Tibial artery (tissue), 4 donors: Measurements from ENCODE around the gene NOSIP.

ENCODE experiments used
- DNase-seq, 2 donors: peaks; one replicate each; pipeline ENCODE4 v3.0.0-alpha.2; 2019
- H3K27ac ChIP-seq, 2 donors: fragments of 200-600 bp; sonication (generic) in 1 of 2; 1 replicate in 1 of 2; 2 replicates in 1 of 2; pipeline ENCODE4 v1.5.1; 2018 to 2019; ENCODE audit warnings: mild to moderate bottlenecking in 1 of 2
- H3K27me3 ChIP-seq, 2 donors: fragments of 200-600 bp; sonication (generic) in 1 of 2; one replicate each; pipeline versions ENCODE4 v1.5.1 to v1.6.0; 2016 to 2019
- H3K36me3 ChIP-seq, 3 donors: fragments of 200-600 bp; sonication (generic) in 2 of 3; one replicate each; pipeline ENCODE4 v1.5.1; 2016 to 2019; ENCODE audit warnings: mild to moderate bottlenecking in 2 of 3
- H3K4me1 ChIP-seq, 4 donors: fragments of 200-600 bp; sonication (generic) in 2 of 4; 1 replicate in 3 of 4; 2 replicates in 1 of 4; pipeline ENCODE4 v1.5.1; 2016 to 2019
- H3K4me3 ChIP-seq, 2 donors: fragments of 200-600 bp; sonication (generic) in 1 of 2; 1 replicate in 1 of 2; 2 replicates in 1 of 2; pipeline ENCODE4 v1.5.1; 2018 to 2019; ENCODE audit warnings: mild to moderate bottlenecking in 2 of 2
- H3K9me3 ChIP-seq, 3 donors: fragments of 200-600 bp; sonication (generic) in 1 of 3; one replicate each; pipeline ENCODE4 v1.5.1; 2016 to 2019
- CTCF ChIP-seq, 2 experiments: fragments of 200-600 bp in 1 of 2; fragments of 450-650 bp in 1 of 2; IDR thresholded peaks; one replicate each; pipeline ENCODE4 v1.5.1; 2017 to 2019; ENCODE audit warnings: antibody characterized with exemption in 2 of 2, mild to moderate bottlenecking in 1 of 2, moderate library complexity in 1 of 2
- intact Hi-C: fragments of 100-400 bp; cut with DNase I; formaldehyde crosslinking; loops from one replicate; pipeline ENCODE4 v1.15.0; 2023; ENCODE audit warnings: low total_unique reads

Gene NOSIP

GRCh38 chr19:49590971-49591730, 10.8 kb upstream of the NOSIP start, which contains the start of gene PRR12:
PRR12 (plus strand) TSS chr19:49591182; CDS start chr19:49591655, 473 bp downstream.
- no peak for TF ChIP-seq CTCF (IDR thresholded peaks at IDR 0.05)
- peaks cover 0 to 37% (median 15%) of the 10 kb centered on the region in 4 donors for H3K4me1 ChIP-seq
- H3K36me3 ChIP-seq, result peaks cover 8 to 22% (median 20%) of the 10 kb centered on the region in 3 donors
- peak; percentile 35 to 83 for DNase-seq
- no peaks in the 10 kb centered on the region for H3K9me3 ChIP-seq
- intact Hi-C loops, result loop anchor here (2.0 kb wide), 1 partner anchor 86 kb away; the partner anchor contains the start of gene PRMT1
- H3K27ac ChIP-seq, result peak within 1 kb of the TSS; percentile 86 to 92
- H3K4me3 ChIP-seq, result peak within 1 kb of the TSS; percentile 87 to 96
- H3K27me3 ChIP-seq, result no peaks in the 10 kb centered on the region

- intact Hi-C loops, result loop anchor here (2.0 kb wide), 1 partner anchor 86 kb away; the partner anchor contains the start of gene PRMT1
- Histone ChIP-seq H3K27me3 (no peaks in the 10 kb centered on the region), H3K9me3 (no peaks in the 10 kb centered on the region), H3K27ac (peak overlapping the region; percentile 86 to 92), H3K36me3 (peaks cover 8 to 14% (median 12%) of the 10 kb centered on the region in 3 donors), H3K4me1 (peaks cover 0 to 34% (median 15%) of the 10 kb centered on the region in 4 donors), H3K4me3 (peak overlapping the region; percentile 87 to 96)
- no peak for TF ChIP-seq CTCF (IDR thresholded peaks at IDR 0.05)
- DNase-seq, result peak; percentile 94 to 96
Observed at GRCh38 chr19:49590071-49590970, 10.0 kb upstream of the NOSIP start.

GRCh38 chr19:49589502-49589905, 9.1 kb upstream of the NOSIP start:
- peak overlapping the region in 1 of 2 donors; percentile 87 for H3K4me3 ChIP-seq
- no peaks in the 10 kb centered on the region for H3K9me3 ChIP-seq
- TF ChIP-seq CTCF (IDR thresholded peaks at IDR 0.05), result no peak
- H3K36me3 ChIP-seq, result peaks cover under 1 to 6% (median 4%) of the 10 kb centered on the region in 3 donors
- intact Hi-C loops, result no loop called here
- DNase-seq, result no peak
- peak overlapping the region; percentile 86 to 92 for H3K27ac ChIP-seq
- H3K27me3 ChIP-seq, result no peaks in the 10 kb centered on the region
- H3K4me1 ChIP-seq, result peaks cover 0 to 34% (median 15%) of the 10 kb centered on the region in 4 donors

- Histone ChIP-seq H3K27me3 (no peaks in the 10 kb centered on the region), H3K4me1 (peaks cover 0 to 26% (median 11%) of the 10 kb centered on the region in 4 donors), H3K36me3 (no peaks in the 10 kb centered on the region), H3K4me3 (no peak overlapping the region), H3K9me3 (no peaks in the 10 kb centered on the region), H3K27ac (no peak overlapping the region)
- no peak for TF ChIP-seq CTCF (IDR thresholded peaks at IDR 0.05)
- intact Hi-C loops, result no loop called here
- no peak for DNase-seq
Observed at GRCh38 chr19:49588365-49589122, 8.2 kb upstream of the NOSIP start.

GRCh38 chr19:49587227-49587626, 6.9 kb upstream of the NOSIP start:
- intact Hi-C loops, result no loop called here
- no peak for DNase-seq

More at GRCh38 chr19:49587227-49587626, 6.9 kb upstream of the NOSIP start:
- no peak overlapping the region for H3K27ac ChIP-seq
- H3K4me1 ChIP-seq, result peaks cover 0 to 13% (median 3%) of the 10 kb centered on the region in 4 donors
- no peaks in the 10 kb centered on the region for H3K36me3 ChIP-seq
- H3K4me3 ChIP-seq, result no peak overlapping the region
- no peaks in the 10 kb centered on the region for H3K27me3 ChIP-seq
- H3K9me3 ChIP-seq, result no peaks in the 10 kb centered on the region
- TF ChIP-seq CTCF (IDR thresholded peaks at IDR 0.05), result no peak
